Activated CD4-positive, alpha-beta memory T cell treated with anti-CD3 and anti-CD28 coated beads for 36 hours (primary cell): Measurements from ENCODE around the gene PAK6. TPM values are rescaled to one million over a fixed set of nuclear protein-coding genes. Genes with fewer than 3 reads are reported as not detected.
A peak's percentile ranks its signal among the peaks of the same experiment; 100 is the strongest.

ENCODE experiments used
- CTCF ChIA-PET: fragments of 350-600 bp; sonication (Branson Sonifier 250); formaldehyde crosslinking; loops from one replicate; lab custom pipeline; 2021; ENCODE audit warnings: antibody characterized with exemption, inconsistent platforms; lab: Charles Lee
- POLR2A ChIA-PET: fragments of 350-600 bp; sonication (Branson Sonifier 250); formaldehyde crosslinking; loops from one replicate; lab custom pipeline; 2021; ENCODE audit warnings: antibody characterized with exemption; lab: Charles Lee
- DNase-seq: peaks from one replicate; pipeline ENCODE4 v3.0.0-alpha.2; 2020
- H3K27ac Mint-ChIP-seq: one replicate; pipeline ENCODE4 v1.8.0; 2021; ENCODE audit warnings: mixed read lengths
- H3K27me3 Mint-ChIP-seq: one replicate; pipeline ENCODE4 v1.8.0; 2021; ENCODE audit warnings: mixed read lengths
- H3K36me3 Mint-ChIP-seq: one replicate; pipeline ENCODE4 v1.8.0; 2021; ENCODE audit warnings: mixed read lengths
- H3K4me1 Mint-ChIP-seq: one replicate; pipeline ENCODE4 v1.8.0; 2021; ENCODE audit warnings: low read depth, mixed read lengths
- H3K4me3 Mint-ChIP-seq: one replicate; pipeline ENCODE4 v1.8.0; 2021; ENCODE audit warnings: mild to moderate bottlenecking, mixed read lengths
- H3K9me3 Mint-ChIP-seq: one replicate; pipeline ENCODE4 v1.8.0; 2021; ENCODE audit warnings: mixed read lengths
- intact Hi-C: fragments of 100-400 bp; cut with micrococcal nuclease; formaldehyde crosslinking; loops from one replicate; pipeline ENCODE4 v1.15.1; 2023
- total RNA-seq, 2 experiments: library from RNA; stranded (reverse); gene quantifications; one replicate each; pipeline ENCODE4 v1.2.3, GENCODE V29; 2021

The PAK6 gene
- total RNA-seq, 2 experiments from 2014 or later = 0.69 to 0.73 TPM

GRCh38 chr15:40320409-40320808 lies 81.5 kb downstream of the PAK6 start:
- Mint-ChIP-seq H3K4me3 (no peak overlapping the region), H3K36me3 (no peaks in the 10 kb centered on the region), H3K4me1 (peaks cover 13% of the 10 kb centered on the region), H3K27me3 (peaks cover 3% of the 10 kb centered on the region), H3K27ac (peak overlapping the region; percentile 15), H3K9me3 (no peaks in the 10 kb centered on the region)
- CTCF ChIA-PET = interaction anchor here (0.6 to 23.9 kb wide), 15 partner anchors 9 to 187 kb away, joined by 3 to 500 read pairs (median 7); partner anchors contain the start of gene PLCB2
- no peak for DNase-seq
- intact Hi-C loops = loop anchor here (5.0 kb wide), 2 partner anchors 37 to 38 kb away; partner anchors contain the start of genes ANKRD63 and DISP2
- POLR2A ChIA-PET = interaction anchor here (1.8 kb wide), 1 partner anchor 12 kb away, joined by 4 read pairs; no protein-coding TSS in a partner anchor

DNA sequence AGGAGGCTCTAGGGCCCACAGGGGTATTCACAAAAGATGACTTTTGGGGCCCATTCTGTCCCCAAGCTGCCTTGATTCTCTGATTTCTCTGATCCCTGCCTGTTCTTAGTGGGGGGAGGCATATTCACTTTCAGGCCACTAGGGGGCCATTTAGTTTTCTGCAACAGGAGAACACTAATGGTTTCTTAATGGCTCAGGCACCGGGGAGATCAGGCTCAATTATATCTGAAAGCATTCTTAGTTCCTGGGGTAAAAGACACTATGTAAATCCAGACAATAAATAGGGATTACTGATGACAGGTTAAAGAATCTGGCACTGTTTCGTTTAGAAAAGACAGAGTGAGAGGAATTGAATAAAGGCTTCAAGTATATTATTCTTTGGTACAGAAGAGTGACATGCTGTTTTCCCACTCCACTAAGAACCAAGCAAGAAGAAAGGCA lies 82.1 kb downstream of the PAK6 start:
- Mint-ChIP-seq H3K27ac (no peak overlapping the region), H3K36me3 (no peaks in the 10 kb centered on the region)
- DNase-seq = peak; percentile 66

GRCh38 chr15:40322531-40323238 lies 83.8 kb downstream of the PAK6 start:
- Mint-ChIP-seq H3K4me1 (peaks cover 18% of the 10 kb centered on the region), H3K4me3 (peak overlapping the region; percentile 60), H3K27me3 (peaks cover 1% of the 10 kb centered on the region), H3K9me3 (no peaks in the 10 kb centered on the region), H3K36me3 (no peaks in the 10 kb centered on the region), H3K27ac (no peak overlapping the region)
- CTCF ChIA-PET = interaction anchor here (0.6 to 23.9 kb wide), 17 partner anchors 8 to 645 kb away, joined by 3 to 500 read pairs (median 5); partner anchors contain the start of genes ANKRD63, CCDC9B, IVD and PLCB2
- no peak for DNase-seq
- intact Hi-C loops = loop anchor here (1.0 to 5.0 kb wide), 3 partner anchors 14 to 40 kb away; partner anchors contain the start of genes ANKRD63 and DISP2
- POLR2A ChIA-PET = interaction anchor here (0.6 to 2.8 kb wide), 5 partner anchors 12 to 275 kb away, joined by 3 to 13 read pairs (median 4); partner anchors contain the start of genes IVD and PLCB2

More for the DNA sequence above, 82.1 kb downstream of the PAK6 start:
- peaks cover 3% of the 10 kb centered on the region for H3K27me3 Mint-ChIP-seq
- ChIA-PET POLR2A (no interaction called here), CTCF (interaction anchor here (0.6 to 23.9 kb wide), 19 partner anchors 8 to 275 kb away, joined by 3 to 500 read pairs (median 7); partner anchors contain the start of genes ANKRD63, CCDC9B and PLCB2)
- intact Hi-C loops = loop anchor here (1.0 to 5.0 kb wide), 3 partner anchors 17 to 39 kb away; partner anchors contain the start of genes ANKRD63 and DISP2
- H3K4me1 Mint-ChIP-seq = peaks cover 16% of the 10 kb centered on the region
- no peak overlapping the region for H3K4me3 Mint-ChIP-seq
- H3K9me3 Mint-ChIP-seq = no peaks in the 10 kb centered on the region

- Mint-ChIP-seq H3K27me3 (no peaks in the 10 kb centered on the region), H3K4me1 (peaks cover 18% of the 10 kb centered on the region), H3K36me3 (no peaks in the 10 kb centered on the region), H3K27ac (no peak within 1 kb of the TSS), H3K4me3 (peak within 1 kb of the TSS; percentile 65), H3K9me3 (no peaks in the 10 kb centered on the region)
- CTCF ChIA-PET = interaction anchor here (0.6 to 23.9 kb wide), 16 partner anchors 9 to 645 kb away, joined by 3 to 500 read pairs (median 5); partner anchors contain the start of genes ANKRD63, CCDC9B, IVD and PLCB2
- POLR2A ChIA-PET = interaction anchor here (0.6 to 2.8 kb wide), 5 partner anchors 11 to 276 kb away, joined by 3 to 13 read pairs (median 4); partner anchors contain the start of genes IVD and PLCB2
- peak; percentile 88 for DNase-seq
- intact Hi-C loops = loop anchor here (1.0 to 5.0 kb wide), 3 partner anchors 15 to 41 kb away; partner anchors contain the start of genes ANKRD63 and DISP2
Observed at GRCh38 chr15:40323239-40323952, 84.5 kb downstream of the PAK6 start, which contains the start of gene INAFM2. Gene INAFM2 (plus strand): TSS chr15:40323692. CDS start chr15:40324056, 364 bp downstream.

DNA sequence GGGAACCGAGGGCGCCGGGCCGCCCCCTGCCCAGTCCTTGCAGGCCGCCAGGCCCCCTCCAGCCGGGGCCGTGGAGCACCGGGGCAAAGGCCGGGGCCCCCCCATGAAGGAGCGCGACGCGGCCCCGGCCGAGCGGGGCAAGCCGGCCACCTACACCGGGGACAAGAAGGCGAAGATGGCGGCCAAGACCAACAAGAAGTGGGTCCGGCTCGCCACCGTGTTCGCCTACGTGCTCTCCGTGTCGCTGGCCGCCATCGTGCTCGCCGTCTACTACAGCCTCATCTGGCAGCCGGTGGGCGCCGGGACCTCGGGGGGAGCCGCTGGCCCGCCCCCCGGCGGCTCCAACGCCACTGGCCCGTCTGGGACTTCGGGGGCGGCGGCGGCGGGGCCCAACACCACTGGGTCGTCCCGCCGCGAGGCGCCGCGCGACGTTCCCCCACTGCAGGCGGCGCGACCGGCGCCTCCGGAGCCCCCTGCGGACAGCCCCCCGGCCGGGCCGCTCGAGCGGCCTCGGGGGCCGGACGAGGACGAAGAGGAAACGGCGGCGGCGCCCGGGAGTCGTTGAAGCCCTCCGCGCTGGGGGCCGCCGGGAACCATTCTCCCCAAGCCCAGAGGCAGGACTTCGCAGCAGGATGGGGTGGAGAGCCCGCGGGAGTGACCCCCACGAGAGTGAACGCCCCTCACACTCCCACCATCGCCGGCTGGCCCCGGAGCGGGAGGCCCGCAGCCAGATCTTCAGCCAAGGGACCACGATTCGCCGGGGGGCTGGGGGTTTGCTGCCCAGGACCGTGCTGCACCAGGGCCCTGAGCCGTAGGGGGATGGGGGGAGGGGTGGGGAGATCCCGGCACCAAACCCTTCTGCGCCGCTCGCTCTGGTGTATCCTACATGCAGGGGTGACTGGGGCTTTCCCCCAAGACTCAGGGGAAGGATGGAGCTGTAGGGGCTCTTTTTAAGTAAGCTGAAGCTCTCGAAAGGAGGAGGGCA lies 85.4 kb downstream of the PAK6 start:
- no peak overlapping the region for H3K27ac Mint-ChIP-seq
- intact Hi-C loops = loop anchor here (1.0 to 5.0 kb wide), 3 partner anchors 16 to 42 kb away; partner anchors contain the start of genes ANKRD63 and DISP2
- H3K4me3 Mint-ChIP-seq = peak overlapping the region; percentile 65
- POLR2A ChIA-PET = interaction anchor here (0.9 to 2.8 kb wide), 2 partner anchors 17 to 68 kb away, joined by 3 to 13 read pairs; partner anchors contain the start of gene PLCB2
- H3K36me3 Mint-ChIP-seq = no peaks in the 10 kb centered on the region
- H3K27me3 Mint-ChIP-seq = no peaks in the 10 kb centered on the region
- peaks cover 18% of the 10 kb centered on the region for H3K4me1 Mint-ChIP-seq
- CTCF ChIA-PET = interaction anchor here (0.7 to 23.9 kb wide), 9 partner anchors 10 to 285 kb away, joined by 3 to 500 read pairs (median 32); partner anchors contain the start of genes CCDC9B and PLCB2
- DNase-seq = peak; percentile 35
- no peaks in the 10 kb centered on the region for H3K9me3 Mint-ChIP-seq

GRCh38 chr15:40325188-40325587 lies 86.3 kb downstream of the PAK6 start:
- H3K27ac Mint-ChIP-seq = no peak overlapping the region
- intact Hi-C loops = no loop called here
- no peak overlapping the region for H3K4me3 Mint-ChIP-seq
- H3K27me3 Mint-ChIP-seq = no peaks in the 10 kb centered on the region
- POLR2A ChIA-PET = interaction anchor here (0.9 kb wide), 1 partner anchor 69 kb away, joined by 3 read pairs; no protein-coding TSS in a partner anchor
- no peak for DNase-seq
- no peaks in the 10 kb centered on the region for H3K36me3 Mint-ChIP-seq
- H3K4me1 Mint-ChIP-seq = peaks cover 18% of the 10 kb centered on the region
- H3K9me3 Mint-ChIP-seq = no peaks in the 10 kb centered on the region
- CTCF ChIA-PET = interaction anchor here (0.9 to 5.6 kb wide), 6 partner anchors 9 to 51 kb away, joined by 3 to 111 read pairs (median 22); partner anchors contain the start of genes CCDC9B and PLCB2

DNA sequence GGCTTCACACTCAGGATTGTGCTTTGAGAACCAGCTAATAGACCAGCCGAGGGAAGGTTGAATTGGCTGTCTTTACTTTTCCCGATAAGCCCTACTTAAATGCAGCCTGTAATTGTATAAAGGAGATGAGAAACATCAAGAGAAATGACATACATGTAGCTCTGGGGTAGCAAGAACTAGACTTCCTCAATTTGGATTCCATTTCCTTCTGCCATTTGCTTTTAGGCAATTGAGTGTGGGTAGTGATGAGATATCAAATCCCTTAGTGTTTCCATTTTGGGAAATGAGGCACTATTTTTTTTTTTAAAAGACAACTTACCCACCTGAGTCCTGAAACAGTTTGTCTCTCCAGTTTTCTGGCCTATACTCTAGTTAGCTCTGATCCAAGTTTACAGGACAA lies 86.8 kb downstream of the PAK6 start:
- intact Hi-C loops = no loop called here
- DNase-seq = no peak
- H3K27ac Mint-ChIP-seq = no peak overlapping the region
- POLR2A ChIA-PET = no interaction called here
- H3K4me3 Mint-ChIP-seq = no peak overlapping the region
- H3K36me3 Mint-ChIP-seq = no peaks in the 10 kb centered on the region
- H3K4me1 Mint-ChIP-seq = peaks cover 18% of the 10 kb centered on the region
- no peaks in the 10 kb centered on the region for H3K9me3 Mint-ChIP-seq
- H3K27me3 Mint-ChIP-seq = no peaks in the 10 kb centered on the region
- CTCF ChIA-PET = interaction anchor here (0.9 to 5.6 kb wide), 6 partner anchors 9 to 51 kb away, joined by 3 to 111 read pairs (median 22); partner anchors contain the start of genes CCDC9B and PLCB2

Other genes with a start within 250 kb of the PAK6 start
- 100 to 1,000 TPM; 168 to 170 TPM for gene SRP14, start 199.9 kb upstream of the PAK6 start, total RNA-seq
- 1 to 10 TPM; 6.9 to 7.3 TPM for gene BMF, start 130.2 kb upstream of the PAK6 start, total RNA-seq
- gene BUB1B, start 78.0 kb upstream of the PAK6 start, total RNA-seq = 10 to 100 TPM; 88.8 to 96.1 TPM
- not detected for gene ANKRD63, start 44.0 kb downstream of the PAK6 start, total RNA-seq
- gene PLCB2, start 68.9 kb downstream of the PAK6 start, total RNA-seq = 10 to 100 TPM; 65.3 to 70.7 TPM
- 1 to 10 TPM; 6.7 to 7.4 TPM for gene INAFM2, start 84.6 kb downstream of the PAK6 start, total RNA-seq
- gene CCDC9B, start 101.9 kb downstream of the PAK6 start, total RNA-seq = 1 to 10 TPM in 1 of 2 experiments, under 1 TPM in 1; 0.53 to 1.6 TPM
- not detected for gene PHGR1, start 112.0 kb downstream of the PAK6 start, total RNA-seq
- gene DISP2, start 119.2 kb downstream of the PAK6 start, total RNA-seq = under 1 TPM; 0.02 to 0.05 TPM
- 10 to 100 TPM; 59.8 to 61.5 TPM for gene KNSTRN, start 143.7 kb downstream of the PAK6 start, total RNA-seq
- gene IVD, start 166.7 kb downstream of the PAK6 start, total RNA-seq = 10 to 100 TPM; 37.3 to 38.7 TPM
- gene BAHD1, start 201.9 kb downstream of the PAK6 start, total RNA-seq = 10 to 100 TPM; 18.8 to 19.5 TPM
- gene CHST14, start 231.9 kb downstream of the PAK6 start, total RNA-seq = 1 to 10 TPM; 8.2 to 8.7 TPM